Heart left ventricle (tissue), 16 donors: ENCODE results near the gene DISP2. TPM values are rescaled to one million over a fixed set of nuclear protein-coding genes. Genes with fewer than 3 reads are reported as not detected.
A peak's percentile ranks its signal among the peaks of the same experiment; 100 is the strongest.

Experiments
- ATAC-seq, 4 donors: fragments of 200-7000 bp; cut with Tn5 transposase; one replicate each; pipeline ENCODE4 v1.9.1; 2020 to 2022; ENCODE audit warnings: moderate library complexity in 4 of 4, mild to moderate bottlenecking in 3 of 4, moderate number of reproducible peaks in 1 of 4
- DNase-seq, 5 donors: peaks; one replicate each; pipeline ENCODE4 v3.0.0-alpha.2; 2020
- H3K27ac ChIP-seq, 12 donors: fragments of 200-600 bp; sonication (generic) in 4 of 12; one replicate each; pipeline versions ENCODE4 v1.5.0 to v1.8.0; 2016 to 2022; ENCODE audit warnings: mild to moderate bottlenecking in 2 of 12
- H3K27me3 ChIP-seq, 9 donors: fragments of 200-600 bp; sonication (generic) in 2 of 9; one replicate each; pipeline versions ENCODE4 v1.5.1 to v1.8.0; 2016 to 2022; ENCODE audit warnings: mild to moderate bottlenecking in 3 of 9
- H3K36me3 ChIP-seq, 9 donors: fragments of 200-600 bp; sonication (generic) in 2 of 9; one replicate each; pipeline versions ENCODE4 v1.5.0 to v1.8.0; 2018 to 2022; ENCODE audit warnings: mild to moderate bottlenecking in 2 of 9
- H3K4me1 ChIP-seq, 12 donors: fragments of 200-600 bp; sonication (generic) in 4 of 12; one replicate each; pipeline versions ENCODE4 v1.5.0 to v1.8.0; 2016 to 2022; ENCODE audit warnings: mild to moderate bottlenecking in 3 of 12
- H3K4me3 ChIP-seq, 12 donors: fragments of 200-600 bp; sonication (generic) in 4 of 12; one replicate each; pipeline versions ENCODE4 v1.5.0 to v1.8.0; 2017 to 2022; ENCODE audit warnings: mild to moderate bottlenecking in 9 of 12, moderate library complexity in 4 of 12
- H3K9me3 ChIP-seq, 12 donors: fragments of 200-600 bp; sonication (generic) in 4 of 12; one replicate each; pipeline versions ENCODE4 v1.5.0 to v1.8.0; 2016 to 2022; ENCODE audit warnings: mild to moderate bottlenecking in 1 of 12
- POLR2A ChIP-seq, 2 donors: fragments of 450-650 bp; IDR thresholded peaks; one replicate each; pipeline ENCODE4 v1.6.1; 2017; ENCODE audit warnings: antibody characterized with exemption in 2 of 2, mild to moderate bottlenecking in 2 of 2, moderate library complexity in 2 of 2
- WGBS, 4 donors: extraction: QIAGEN DNeasy Blood & Tissue Kit in 2 of 4; methylation state at CpG; one replicate each; pipeline versions ENCODE4 v1.1.5 to v1.1.7; 2013 to 2018; 5-methylcytosine and 5-hydroxymethylcytosine counted together
- intact Hi-C, 10 donors: fragments of 100-400 bp; cut with DNase I; formaldehyde crosslinking; loops; one replicate each; pipeline versions ENCODE4 v1.11.1 to v1.14.2; 2022
- polyA plus RNA-seq, 2 donors: library from polyadenylated mRNA; stranded (reverse); fragments of 200-250 nt; gene quantifications; one replicate each; pipeline ENCODE4 v1.2.3, GENCODE V29; 2013
- total RNA-seq, 9 donors: library from RNA; depleted of rRNA in 2 of 9; stranded (reverse); fragments of >200 nt in 2 of 9; fragmentation: NEBNext Ultra II Directional in 3 of 9; extraction: Animal tissue kit (Norgen Biotek cat#: 25700) in 3 of 9; gene quantifications; one replicate each; pipeline versions ENCODE4 v1.1.0 to v1.2.4, GENCODE V29; 2016 to 2023
- TF ChIP-seq, protein P1 (sequence below), 12 donors: fragments of 200-600 bp; sonication (generic) in 4 of 12; IDR thresholded peaks; one replicate each; pipeline versions ENCODE4 v1.5.0 to v1.8.0; 2018 to 2022; ENCODE audit warnings: antibody characterized with exemption in 12 of 12, mild to moderate bottlenecking in 5 of 12
- donor health status: ischemic (EF 13 %, LVEDD 7.1; RV severe dilation, severe dysfunction).
- donor health status: healthy with polysubstance abuse.
- donor health status: DM: no; HTN: yes; CAD: no.
- donor health status: DM: no; HTN: no; CAD: no.
- donor health status: ischemic (EF 25% LVEDD 6.9; RV normal size, moderate dysfunction).
- donor health status: ischemic (EF 25% LVEDD 5.7; RV mildly dilated, moderate dysfunction).
- donor health status: healthy.
- donor health status: DM: yes; HTN: yes; CAD: no.
- donor health status: ischemic (EF 35%, LVEDD 5.7; RV mildly dilated, moderate dysfunction).
- donor health status: nonischemic (EF 11% LVEDD 7.7; RV severe dilation, severe dysfunction).
- donor health status: DM: yes; HTN: yes; CAD: no.
- donor health status: PGD.
- donor health status: ischemic (EF 29% LVEDD 5.4; RV normal size, mild dysfunction).
- donor health status: nonischemic (EF 23%, LVEDD 6.1; RV moderate dilation, normal function).

DISP2 gene
- total and polyA plus RNA-seq, 11 donors = 0.10 to 1.8 (median 0.40) TPM

DNA sequence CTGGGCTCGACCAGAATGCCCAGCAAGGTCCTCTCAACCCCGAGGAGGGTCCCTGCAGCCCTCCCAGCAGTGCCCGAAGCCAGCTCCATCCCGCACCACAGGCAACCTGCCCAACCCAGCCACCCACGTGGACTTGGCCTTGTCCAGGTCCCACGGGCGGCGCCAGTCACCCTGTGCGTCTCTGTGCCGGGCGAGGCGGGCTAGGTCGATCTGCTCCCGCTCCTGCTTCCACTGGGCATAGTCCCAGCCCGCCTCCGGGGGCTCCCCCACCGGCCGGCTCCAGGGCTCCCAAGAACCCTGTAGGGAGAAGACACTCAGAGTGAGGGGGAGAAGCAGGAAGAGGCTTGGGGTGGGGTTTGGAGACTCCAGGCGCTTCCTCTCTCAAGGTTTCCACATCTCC, 20.4 kb upstream of the DISP2 start:
- DNase-seq = peak in 2 of 5 donors; percentile 45 to 67
- TF ChIP-seq, protein P1, sequence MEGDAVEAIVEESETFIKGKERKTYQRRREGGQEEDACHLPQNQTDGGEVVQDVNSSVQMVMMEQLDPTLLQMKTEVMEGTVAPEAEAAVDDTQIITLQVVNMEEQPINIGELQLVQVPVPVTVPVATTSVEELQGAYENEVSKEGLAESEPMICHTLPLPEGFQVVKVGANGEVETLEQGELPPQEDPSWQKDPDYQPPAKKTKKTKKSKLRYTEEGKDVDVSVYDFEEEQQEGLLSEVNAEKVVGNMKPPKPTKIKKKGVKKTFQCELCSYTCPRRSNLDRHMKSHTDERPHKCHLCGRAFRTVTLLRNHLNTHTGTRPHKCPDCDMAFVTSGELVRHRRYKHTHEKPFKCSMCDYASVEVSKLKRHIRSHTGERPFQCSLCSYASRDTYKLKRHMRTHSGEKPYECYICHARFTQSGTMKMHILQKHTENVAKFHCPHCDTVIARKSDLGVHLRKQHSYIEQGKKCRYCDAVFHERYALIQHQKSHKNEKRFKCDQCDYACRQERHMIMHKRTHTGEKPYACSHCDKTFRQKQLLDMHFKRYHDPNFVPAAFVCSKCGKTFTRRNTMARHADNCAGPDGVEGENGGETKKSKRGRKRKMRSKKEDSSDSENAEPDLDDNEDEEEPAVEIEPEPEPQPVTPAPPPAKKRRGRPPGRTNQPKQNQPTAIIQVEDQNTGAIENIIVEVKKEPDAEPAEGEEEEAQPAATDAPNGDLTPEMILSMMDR (IDR thresholded peaks at IDR 0.05) = no peak
- TF ChIP-seq POLR2A (IDR thresholded peaks at IDR 0.05) = no peak
- no peaks in the 10 kb centered on the region for H3K9me3 ChIP-seq
- peak overlapping the region in 11 of 12 donors; percentile 46 to 100 (median 97) for H3K27ac ChIP-seq
- WGBS, 4 donors = 32 to 55% (median 45%) methylated on average over 14 to 19 of the region's 19 CpGs
- H3K36me3 ChIP-seq = peaks cover 0 to 18% (median 6%) of the 10 kb centered on the region in 9 donors
- no peaks in the 10 kb centered on the region for H3K27me3 ChIP-seq
- no peak for ATAC-seq
- H3K4me3 ChIP-seq = peak overlapping the region in 7 of 12 donors; percentile 1 to 57 (median 17)
- peaks cover 26 to 98% (median 86%) of the 10 kb centered on the region in 12 donors for H3K4me1 ChIP-seq
- intact Hi-C loops = no loop called here

DNA sequence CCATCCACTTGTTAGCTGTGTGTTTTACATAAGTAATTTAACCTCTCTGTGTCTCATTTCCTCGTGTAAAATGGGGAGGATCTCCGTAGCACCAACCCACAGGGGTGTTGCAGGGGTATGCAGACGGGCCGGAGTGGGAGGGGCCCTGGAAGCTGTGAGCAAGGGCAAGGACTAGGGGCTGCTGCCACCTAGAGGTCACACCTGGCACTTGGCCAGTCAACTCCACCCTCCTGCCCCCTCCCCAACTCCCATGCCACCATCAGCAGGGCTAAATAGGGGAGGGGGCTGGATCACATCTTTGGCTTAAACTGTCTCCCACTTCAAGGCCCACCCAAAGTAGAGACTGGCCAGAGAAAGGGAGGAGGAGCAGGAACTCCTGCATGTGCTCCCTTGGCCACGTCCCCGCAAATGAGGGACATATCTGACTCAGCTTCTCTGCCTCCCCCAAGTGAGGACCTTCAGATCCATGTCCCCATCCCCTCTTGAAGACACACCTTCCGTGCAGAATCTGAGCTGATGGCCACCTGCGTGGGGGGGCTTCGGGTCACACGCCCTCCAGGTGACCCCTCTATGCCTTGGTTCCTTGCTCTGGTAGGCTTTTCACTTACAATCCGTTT, 19.9 kb upstream of the DISP2 start:
- Histone ChIP-seq H3K4me3 (peak overlapping the region in 9 of 12 donors; percentile 1 to 57 (median 49)), H3K27ac (peak overlapping the region in 11 of 12 donors; percentile 94 to 100 (median 97)), H3K9me3 (no peaks in the 10 kb centered on the region), H3K4me1 (peaks cover 30 to 98% (median 90%) of the 10 kb centered on the region in 12 donors), H3K36me3 (peaks cover 0 to 18% (median 6%) of the 10 kb centered on the region in 9 donors), H3K27me3 (no peaks in the 10 kb centered on the region)
- 26 to 32% (median 28%) methylated on average over 11 of the region's 11 CpGs for WGBS, 4 donors
- TF ChIP-seq, protein P1 (IDR thresholded peaks at IDR 0.05) = peak; percentile 57 to 87 (median 75)
- TF ChIP-seq POLR2A (IDR thresholded peaks at IDR 0.05) = no peak
- intact Hi-C loops = loop anchor here in 3 of 10 donors (2.0 kb wide), 2 partner anchors 13 to 15 kb away; partner anchors contain the start of gene INAFM2 (in 1 of the 3)
- peak; percentile 82 to 89 (median 85) for DNase-seq
- ATAC-seq = peak; percentile 13 to 28 (median 22)

DNA sequence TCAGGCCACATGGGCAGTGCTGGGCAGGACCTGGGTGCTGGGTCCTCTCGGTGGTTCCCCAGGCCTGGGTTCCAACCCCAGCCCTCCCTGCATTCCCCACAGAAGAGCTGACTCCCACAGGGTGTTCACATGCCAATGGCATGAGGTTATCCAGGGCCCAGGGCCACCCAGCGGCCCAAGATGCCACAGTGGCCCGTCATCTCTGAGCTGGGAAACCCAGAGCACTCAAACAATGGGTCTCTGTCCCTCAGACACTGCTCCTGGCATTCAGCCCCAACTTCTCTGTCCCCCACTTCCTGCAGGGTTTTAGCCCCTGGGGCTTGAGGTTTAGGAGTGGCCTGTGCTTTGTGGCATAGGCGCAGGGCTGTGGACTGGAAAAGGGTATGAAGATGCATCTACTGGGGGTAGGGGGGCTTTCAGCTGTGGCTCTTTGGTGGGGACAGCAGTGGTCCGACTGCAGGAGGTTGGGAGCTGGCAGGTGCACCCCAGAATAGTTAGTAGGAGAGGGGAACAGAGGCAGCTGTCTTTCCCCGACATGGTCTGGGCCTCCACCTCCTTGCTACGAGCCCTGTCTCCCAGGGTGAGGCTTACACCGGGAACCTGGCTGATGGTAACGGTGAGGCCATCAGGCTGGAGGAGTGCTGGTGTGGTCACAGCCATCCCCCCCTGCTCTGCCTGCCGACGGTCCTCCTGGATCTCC, 18.9 kb upstream of the DISP2 start:
- TF ChIP-seq, protein P1 (IDR thresholded peaks at IDR 0.05) = no peak
- TF ChIP-seq POLR2A (IDR thresholded peaks at IDR 0.05) = no peak
- Histone ChIP-seq H3K27me3 (no peaks in the 10 kb centered on the region), H3K36me3 (peaks cover 0 to 18% (median 6%) of the 10 kb centered on the region in 9 donors), H3K4me3 (peak overlapping the region; percentile 24 to 63 (median 50)), H3K9me3 (no peaks in the 10 kb centered on the region), H3K4me1 (peaks cover 30 to 98% (median 87%) of the 10 kb centered on the region in 12 donors), H3K27ac (peak overlapping the region; percentile 94 to 100 (median 97))
- intact Hi-C loops = loop anchor here in 3 of 10 donors (2.0 kb wide), 2 partner anchors 14 to 16 kb away; partner anchors contain the start of gene INAFM2 (in 1 of the 3)
- 37 to 51% (median 48%) methylated on average over 7 to 11 of the region's 11 CpGs for WGBS, 4 donors
- ATAC-seq (peak; percentile 20 to 52 (median 39)), DNase-seq (peak; percentile 58 to 79 (median 66))

DNA sequence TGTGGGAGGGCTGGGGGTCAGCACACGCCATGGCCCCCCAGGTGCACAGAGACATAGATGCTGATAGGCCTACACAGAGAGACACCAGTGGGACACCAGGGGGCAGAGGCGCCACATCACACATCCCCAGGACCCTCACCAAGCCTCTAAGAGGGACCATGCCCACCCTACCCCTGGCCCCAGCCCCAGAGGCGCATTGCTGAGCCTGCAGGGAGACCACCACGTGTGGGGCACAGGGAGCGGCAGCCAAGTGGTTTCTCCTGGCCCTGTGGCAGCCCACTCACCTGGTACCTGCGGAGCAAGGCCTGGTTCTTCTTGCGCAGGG, 18.4 kb upstream of the DISP2 start:
- peak overlapping the region; percentile 24 to 63 (median 50) for H3K4me3 ChIP-seq

More for the DNA sequence above, 18.4 kb upstream of the DISP2 start:
- intact Hi-C loops = loop anchor here in 3 of 10 donors (2.0 kb wide), 2 partner anchors 15 to 17 kb away; partner anchors contain the start of gene INAFM2 (in 1 of the 3)
- TF ChIP-seq POLR2A (IDR thresholded peaks at IDR 0.05) = no peak
- TF ChIP-seq, protein P1 (IDR thresholded peaks at IDR 0.05) = peak in 7 of 12 donors; percentile 13 to 44 (median 31)
- ATAC-seq (peak; percentile 3 to 21 (median 12)), DNase-seq (peak in 2 of 5 donors; percentile 37 to 66)
- H3K27ac ChIP-seq = peak overlapping the region; percentile 94 to 100 (median 97)
- peaks cover 30 to 98% (median 86%) of the 10 kb centered on the region in 12 donors for H3K4me1 ChIP-seq
- peaks cover 0 to 18% (median 6%) of the 10 kb centered on the region in 9 donors for H3K36me3 ChIP-seq
- no peaks in the 10 kb centered on the region for H3K27me3 ChIP-seq
- H3K9me3 ChIP-seq = no peaks in the 10 kb centered on the region
- 29 to 62% (median 54%) methylated on average over 6 to 7 of the region's 7 CpGs for WGBS, 4 donors
